Measurements from ENCODE around the gene GNE.
A peak's percentile ranks its signal among the peaks of the same experiment; 100 is the strongest.
"Not testable (repeated sequence)": the region's sequence is repeated elsewhere in the genome, so short reads cannot be mapped to it uniquely, and the experiment has no call there.

Gene GNE, protein sequence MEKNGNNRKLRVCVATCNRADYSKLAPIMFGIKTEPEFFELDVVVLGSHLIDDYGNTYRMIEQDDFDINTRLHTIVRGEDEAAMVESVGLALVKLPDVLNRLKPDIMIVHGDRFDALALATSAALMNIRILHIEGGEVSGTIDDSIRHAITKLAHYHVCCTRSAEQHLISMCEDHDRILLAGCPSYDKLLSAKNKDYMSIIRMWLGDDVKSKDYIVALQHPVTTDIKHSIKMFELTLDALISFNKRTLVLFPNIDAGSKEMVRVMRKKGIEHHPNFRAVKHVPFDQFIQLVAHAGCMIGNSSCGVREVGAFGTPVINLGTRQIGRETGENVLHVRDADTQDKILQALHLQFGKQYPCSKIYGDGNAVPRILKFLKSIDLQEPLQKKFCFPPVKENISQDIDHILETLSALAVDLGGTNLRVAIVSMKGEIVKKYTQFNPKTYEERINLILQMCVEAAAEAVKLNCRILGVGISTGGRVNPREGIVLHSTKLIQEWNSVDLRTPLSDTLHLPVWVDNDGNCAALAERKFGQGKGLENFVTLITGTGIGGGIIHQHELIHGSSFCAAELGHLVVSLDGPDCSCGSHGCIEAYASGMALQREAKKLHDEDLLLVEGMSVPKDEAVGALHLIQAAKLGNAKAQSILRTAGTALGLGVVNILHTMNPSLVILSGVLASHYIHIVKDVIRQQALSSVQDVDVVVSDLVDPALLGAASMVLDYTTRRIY

GRCh38 chr9:36258208-36258995, at the start of gene GNE:
Gene GNE (minus strand): TSS chr9:36258448. CDS start chr9:36249355, 9,093 bp downstream.
- TF ChIP-seq, protein P1, sequence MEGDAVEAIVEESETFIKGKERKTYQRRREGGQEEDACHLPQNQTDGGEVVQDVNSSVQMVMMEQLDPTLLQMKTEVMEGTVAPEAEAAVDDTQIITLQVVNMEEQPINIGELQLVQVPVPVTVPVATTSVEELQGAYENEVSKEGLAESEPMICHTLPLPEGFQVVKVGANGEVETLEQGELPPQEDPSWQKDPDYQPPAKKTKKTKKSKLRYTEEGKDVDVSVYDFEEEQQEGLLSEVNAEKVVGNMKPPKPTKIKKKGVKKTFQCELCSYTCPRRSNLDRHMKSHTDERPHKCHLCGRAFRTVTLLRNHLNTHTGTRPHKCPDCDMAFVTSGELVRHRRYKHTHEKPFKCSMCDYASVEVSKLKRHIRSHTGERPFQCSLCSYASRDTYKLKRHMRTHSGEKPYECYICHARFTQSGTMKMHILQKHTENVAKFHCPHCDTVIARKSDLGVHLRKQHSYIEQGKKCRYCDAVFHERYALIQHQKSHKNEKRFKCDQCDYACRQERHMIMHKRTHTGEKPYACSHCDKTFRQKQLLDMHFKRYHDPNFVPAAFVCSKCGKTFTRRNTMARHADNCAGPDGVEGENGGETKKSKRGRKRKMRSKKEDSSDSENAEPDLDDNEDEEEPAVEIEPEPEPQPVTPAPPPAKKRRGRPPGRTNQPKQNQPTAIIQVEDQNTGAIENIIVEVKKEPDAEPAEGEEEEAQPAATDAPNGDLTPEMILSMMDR (conservative IDR thresholded peaks at IDR 0.05; ENCODE audit: low read depth, low read length) = no peak
- DNase-seq (ENCODE audit: low read depth) = peak; percentile 96
- H3K4me3 ChIP-seq (ENCODE audit: low read depth, low read length) = peak within 1 kb of the TSS; percentile 90

DNA sequence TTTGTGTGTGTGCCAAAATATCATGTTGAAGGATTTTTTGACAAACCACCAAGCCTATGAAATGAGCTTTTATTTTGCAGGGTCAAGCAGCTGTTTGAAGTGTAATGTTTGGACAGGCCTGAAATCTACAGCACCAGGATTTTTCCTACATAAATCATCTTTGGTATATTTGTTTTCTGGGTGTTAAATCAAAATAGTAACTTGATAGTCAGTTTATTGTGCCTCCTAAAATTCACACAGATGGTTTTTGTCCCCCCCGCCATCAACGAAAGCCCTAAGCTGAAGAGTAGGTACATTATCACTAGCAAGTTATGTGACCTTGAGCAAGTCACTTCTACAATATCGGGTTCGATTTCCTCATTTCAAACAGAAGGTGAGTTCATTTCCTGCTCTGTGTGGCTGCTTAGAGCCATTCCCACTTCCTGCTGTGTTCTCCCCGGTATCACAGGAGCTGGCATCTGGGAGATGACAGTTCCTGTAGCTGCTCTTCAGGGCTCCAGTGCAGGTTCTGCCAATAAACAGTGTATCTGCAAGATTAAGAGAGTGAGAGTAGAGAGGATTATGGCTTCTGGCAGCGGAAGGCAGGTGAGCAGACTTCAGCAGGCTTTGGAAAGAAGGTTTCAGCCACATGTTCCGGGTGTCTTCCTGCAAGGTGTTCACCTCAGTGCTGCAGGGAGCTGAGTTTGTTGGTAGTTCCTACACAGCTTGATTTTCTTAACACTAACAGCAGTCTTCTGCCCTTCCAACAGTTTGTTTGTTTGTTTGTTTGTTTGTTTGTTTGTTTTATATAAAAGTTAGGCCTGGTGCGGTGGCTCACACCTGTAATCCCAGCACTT, 48.4 kb upstream of the GNE start:
- TF ChIP-seq, protein P1 (conservative IDR thresholded peaks at IDR 0.05; ENCODE audit: low read depth, low read length) = no peak
- DNase-seq (ENCODE audit: low read depth) = peak; percentile 47
- H3K4me3 ChIP-seq (ENCODE audit: low read depth, low read length) = no peak overlapping the region

DNA sequence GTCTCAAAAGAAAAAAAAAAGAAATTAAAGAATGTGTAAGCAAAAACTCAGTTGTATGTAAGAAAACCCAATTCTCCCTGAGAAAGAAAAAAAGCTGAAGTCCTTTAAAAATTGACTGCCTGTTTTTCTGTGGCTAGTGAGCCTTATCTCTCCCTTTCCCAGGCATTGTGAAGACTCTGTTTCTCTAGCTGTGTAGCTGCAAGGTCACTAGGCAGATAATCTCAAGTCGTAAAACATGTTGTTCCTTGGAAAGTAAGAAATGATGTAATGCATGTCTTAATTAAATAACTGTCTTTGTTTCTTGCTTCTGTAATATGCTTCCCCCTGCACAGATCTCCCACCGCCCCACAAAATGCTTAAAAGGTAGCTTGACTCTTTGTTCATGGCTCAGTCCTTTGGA, 46.1 kb upstream of the GNE start:
- DNase-seq (ENCODE audit: low read depth); H3K4me3 ChIP-seq (ENCODE audit: low read depth, low read length): not testable (repeated sequence)

GRCh38 chr9:36301227-36301626, 43.0 kb upstream of the GNE start:
- TF ChIP-seq, protein P1 (conservative IDR thresholded peaks at IDR 0.05; ENCODE audit: low read depth, low read length) = no peak
- no peak for DNase-seq (ENCODE audit: low read depth)

GRCh38 chr9:36298566-36298965, 40.3 kb upstream of the GNE start:
- TF ChIP-seq, protein P1 (conservative IDR thresholded peaks at IDR 0.05; ENCODE audit: low read depth, low read length) = no peak
- no peak overlapping the region for H3K4me3 ChIP-seq (ENCODE audit: low read depth, low read length)
- DNase-seq (ENCODE audit: low read depth) = peak; percentile 39

More at GRCh38 chr9:36301227-36301626, 43.0 kb upstream of the GNE start:
- no peak overlapping the region for H3K4me3 ChIP-seq (ENCODE audit: low read depth, low read length)

DNA sequence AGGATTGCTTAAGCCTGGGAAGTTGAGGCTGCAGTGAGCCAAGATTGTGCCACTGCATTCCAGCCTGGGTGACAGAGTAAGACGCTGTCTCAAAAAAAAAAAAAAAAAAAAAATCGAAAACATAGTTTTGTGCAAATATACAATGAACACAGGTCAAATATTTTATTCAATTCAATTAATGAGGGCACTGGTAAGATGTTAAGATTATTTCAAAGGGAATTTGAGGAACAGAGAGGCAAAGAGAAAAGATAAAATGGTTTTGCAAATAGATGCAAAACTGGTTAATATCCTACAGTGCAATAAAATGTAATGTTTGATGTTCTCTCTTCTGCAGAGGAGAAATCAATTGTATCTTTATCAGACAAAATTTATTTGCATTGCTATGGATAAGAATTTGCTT, 39.5 kb upstream of the GNE start:
- no peak overlapping the region for H3K4me3 ChIP-seq (ENCODE audit: low read depth, low read length)
- TF ChIP-seq, protein P1 (conservative IDR thresholded peaks at IDR 0.05; ENCODE audit: low read depth, low read length) = no peak
- no peak for DNase-seq (ENCODE audit: low read depth)

- H3K4me3 ChIP-seq (ENCODE audit: low read depth, low read length); DNase-seq (ENCODE audit: low read depth): not testable (repeated sequence)
Measured at GRCh38 chr9:36294996-36295395, 36.7 kb upstream of the GNE start.

Data from choroid plexus epithelial cell (primary cell).